Jurkat, Clone E6-1 (cell line): Measurements from ENCODE around the gene CAMK2B.

ENCODE experiments used
- DNase-seq: peaks from one replicate; pipeline ENCODE4 v3.0.0-alpha.2; 2011; ENCODE audit warnings: low read depth, low spot score
- H3K4me3 ChIP-seq: 2 replicates; pipeline ENCODE4 v1.5.1; 2011; ENCODE audit warnings: mild to moderate bottlenecking, low read length, control low read depth, moderate library complexity

CAMK2B gene

GRCh38 chr7:44333911-44334733 is 8.7 kb upstream of the CAMK2B start:
- no peak for DNase-seq
- H3K4me3 ChIP-seq = no peak overlapping the region

DNA sequence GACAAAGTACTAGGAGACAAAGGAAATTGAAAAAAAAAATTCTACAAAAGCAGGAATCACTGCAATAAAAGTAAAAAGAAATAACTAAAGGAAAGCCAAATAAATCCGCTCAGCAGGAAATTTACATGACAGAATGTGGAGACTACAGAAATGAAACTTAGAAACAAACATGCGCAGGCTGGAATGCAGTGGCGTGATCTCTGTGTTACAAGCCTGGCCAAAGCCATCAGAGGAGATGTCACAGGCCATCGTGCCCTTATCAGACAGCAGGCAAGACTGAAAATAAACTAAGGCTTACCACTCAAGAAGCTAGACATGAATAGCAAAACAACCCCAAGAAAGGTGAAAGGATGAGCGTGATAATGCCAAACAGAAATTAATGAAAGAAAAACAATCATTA is 6.3 kb upstream of the CAMK2B start:
- no peak overlapping the region for H3K4me3 ChIP-seq

DNA sequence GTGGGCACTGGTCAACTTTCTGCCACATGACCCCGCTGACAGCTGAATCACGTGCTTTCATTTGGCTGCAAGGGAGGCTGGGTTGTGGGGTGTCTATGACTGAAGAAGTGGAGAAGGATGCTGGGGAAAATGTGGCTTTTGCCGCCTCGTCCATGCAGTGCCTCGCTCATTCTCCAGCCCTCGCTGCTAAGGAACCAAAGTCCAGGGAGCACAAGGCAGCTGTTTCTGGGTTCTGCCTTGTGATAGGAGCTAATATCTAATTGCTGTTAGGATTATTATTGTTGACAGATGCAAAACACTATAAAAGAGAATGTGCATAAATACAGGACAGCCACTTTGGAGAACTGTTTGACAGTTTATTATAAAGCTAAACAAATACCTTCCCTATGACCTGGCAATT is 4.9 kb upstream of the CAMK2B start:
- DNase-seq = no peak

More for the DNA sequence above, 6.3 kb upstream of the CAMK2B start:
- DNase-seq = no peak

DNA sequence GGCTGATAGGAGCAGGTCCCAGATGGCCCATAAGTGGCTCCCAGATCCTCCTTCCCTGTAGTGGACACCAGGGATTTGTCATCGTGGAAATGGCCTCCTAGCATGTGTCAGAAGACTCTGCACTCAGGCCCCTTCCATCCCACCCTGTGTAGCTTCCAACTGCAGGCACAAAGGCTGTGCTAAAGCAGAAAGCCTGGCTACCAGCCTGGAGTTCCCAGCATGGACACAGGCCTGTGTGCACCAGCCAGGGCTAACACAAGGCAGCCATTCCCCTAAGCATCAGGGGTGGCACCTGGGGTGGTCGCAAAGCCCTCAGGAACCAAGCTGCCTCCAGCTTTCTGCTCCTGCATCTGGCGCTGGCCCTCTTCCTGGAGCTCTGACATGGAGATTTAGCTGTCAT is 4.5 kb upstream of the CAMK2B start:
- no peak overlapping the region for H3K4me3 ChIP-seq
- no peak for DNase-seq

More for the DNA sequence above, 4.9 kb upstream of the CAMK2B start:
- H3K4me3 ChIP-seq = no peak overlapping the region

DNA sequence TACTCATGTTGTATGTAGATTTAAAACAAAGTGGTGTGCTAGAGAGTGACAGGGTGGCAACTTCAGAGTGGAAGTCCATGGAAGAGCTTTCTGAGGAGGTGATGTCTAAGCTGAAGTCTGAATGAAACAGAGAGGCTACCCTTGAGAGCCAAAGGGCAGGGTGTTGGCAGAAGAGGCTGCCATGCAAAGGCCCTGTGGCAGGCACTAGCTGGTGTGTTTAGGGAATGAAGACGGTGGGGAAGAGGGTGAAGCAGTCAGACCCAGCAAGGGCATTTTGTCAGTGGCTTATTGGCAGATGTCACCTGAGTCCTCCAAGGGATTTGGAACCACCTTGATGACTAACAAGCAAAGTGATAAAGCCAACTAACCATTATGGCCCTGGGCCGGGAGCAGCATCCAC is 3.7 kb upstream of the CAMK2B start:
- H3K4me3 ChIP-seq = no peak overlapping the region
- no peak for DNase-seq

DNA sequence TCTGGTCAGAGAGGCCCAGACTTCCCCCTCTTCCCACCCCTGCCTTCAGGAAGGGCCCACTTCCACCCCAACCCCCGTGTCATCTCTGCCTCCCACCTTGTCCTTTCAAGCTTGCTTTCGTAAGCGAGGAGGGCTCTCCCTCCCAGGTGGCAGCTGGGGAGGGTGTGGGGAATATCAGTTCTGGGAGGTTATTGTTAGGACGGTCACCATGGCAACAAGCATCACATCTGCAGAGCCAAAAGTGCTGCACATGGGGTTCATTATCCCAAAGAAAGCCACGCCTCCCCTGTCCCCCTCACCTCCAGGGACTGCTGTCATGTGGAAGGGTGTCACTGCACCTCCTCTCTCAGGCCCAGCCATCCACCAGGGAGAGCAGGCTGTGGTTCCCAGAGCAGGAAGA is 2.6 kb upstream of the CAMK2B start:
- no peak overlapping the region for H3K4me3 ChIP-seq
- no peak for DNase-seq

- DNase-seq = no peak
- H3K4me3 ChIP-seq = no peak overlapping the region
These were observed 1.1 kb upstream of the CAMK2B start for GRCh38 chr7:44326261-44327125.

- H3K4me3 ChIP-seq = no peak overlapping the region
- DNase-seq = no peak
These were observed 432 bp upstream of the CAMK2B start for GRCh38 chr7:44325811-44326241.

DNA sequence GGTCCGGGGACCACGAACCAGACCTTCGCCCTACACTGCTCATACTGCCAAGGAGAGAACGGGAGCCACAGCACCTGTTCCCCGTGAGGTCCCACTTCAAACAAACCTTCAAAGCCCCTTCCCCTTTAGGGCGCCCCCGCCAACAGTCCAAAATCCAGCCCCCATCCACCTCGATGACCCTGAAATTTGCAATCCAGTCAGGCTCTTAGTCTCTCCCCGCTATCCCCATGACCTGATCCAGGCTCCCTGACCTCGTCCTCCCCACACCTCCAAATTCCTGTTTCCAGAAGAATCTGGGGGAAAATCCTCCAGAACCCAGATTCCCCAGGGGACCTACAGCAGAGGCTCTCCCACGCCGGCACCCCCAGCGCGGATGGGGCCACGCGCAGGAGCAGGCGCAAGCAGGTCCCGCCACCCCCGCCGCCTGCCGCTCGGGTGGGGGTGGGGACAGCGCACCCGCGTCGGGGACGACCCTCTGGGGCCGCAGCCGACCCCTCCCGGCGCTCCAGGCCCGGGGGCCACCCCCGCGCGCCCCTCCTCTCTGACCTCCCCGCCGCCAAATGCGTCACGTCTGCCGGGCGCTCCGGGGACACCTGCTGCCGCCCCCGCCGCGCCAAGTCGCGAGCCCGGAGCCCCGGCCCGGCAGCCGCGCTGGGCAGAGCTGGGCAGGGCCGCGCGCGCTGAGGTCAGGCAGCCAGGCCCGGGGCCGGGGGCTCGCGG is 753 bp downstream of the CAMK2B start:
- no peak overlapping the region for H3K4me3 ChIP-seq
- no peak for DNase-seq

DNA sequence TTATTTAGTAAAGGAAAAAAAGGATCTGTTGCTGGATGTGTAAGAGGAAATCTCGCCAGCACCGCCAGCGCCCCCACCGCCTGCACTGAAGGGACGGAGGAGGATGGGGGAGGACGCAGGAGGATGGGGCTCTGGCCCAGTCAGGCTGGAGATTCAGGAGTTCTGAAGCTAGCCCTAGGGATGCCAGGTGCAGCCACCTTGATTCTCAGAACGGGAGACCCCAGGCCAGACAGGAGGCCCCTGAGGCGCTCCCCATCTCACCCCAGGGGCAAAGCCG is 1.3 kb downstream of the CAMK2B start:
- DNase-seq = no peak
- no peak overlapping the region for H3K4me3 ChIP-seq

DNA sequence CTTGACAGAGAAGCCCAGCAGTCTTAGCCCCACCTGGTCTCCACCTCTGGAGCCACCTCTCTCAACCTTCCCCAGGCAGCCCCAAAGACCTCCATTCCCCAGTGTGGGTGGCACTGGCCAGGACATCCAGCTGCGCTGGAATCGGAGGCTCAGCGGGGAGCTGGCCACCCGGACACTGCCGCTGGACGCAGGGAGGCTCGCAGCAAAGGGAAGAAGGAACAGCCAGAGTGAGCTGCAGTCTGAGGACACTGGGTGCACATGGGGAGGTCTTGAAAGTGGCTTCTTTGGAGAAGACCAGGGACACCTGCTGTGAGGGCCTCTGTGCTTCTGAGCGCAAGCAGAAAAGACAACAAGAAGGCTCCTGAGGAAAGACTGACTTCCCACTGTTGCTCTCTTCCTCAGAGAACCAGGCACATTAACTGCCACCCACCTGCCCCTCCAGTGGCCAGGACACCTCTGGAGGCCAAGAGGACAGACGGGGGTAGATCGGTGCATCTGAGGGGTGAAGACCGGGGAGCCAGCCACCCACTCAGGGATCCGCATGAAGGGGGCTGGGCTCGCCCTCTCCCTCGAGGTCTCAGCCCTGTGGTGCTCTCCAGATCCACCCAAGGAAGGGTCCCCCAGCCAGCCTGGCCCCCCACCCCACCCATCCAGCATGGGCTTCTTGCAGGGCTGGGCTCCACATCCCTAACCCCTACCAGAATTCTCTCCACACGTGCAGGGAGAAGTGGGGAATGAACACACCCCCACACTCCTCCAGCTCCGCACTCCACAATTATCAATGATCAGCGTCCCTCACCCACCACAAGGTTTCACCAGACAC is 1.8 kb downstream of the CAMK2B start:
- DNase-seq = no peak
- H3K4me3 ChIP-seq = no peak overlapping the region

- no peak for DNase-seq
- no peak overlapping the region for H3K4me3 ChIP-seq
These were observed 2.6 kb downstream of the CAMK2B start for GRCh38 chr7:44322631-44323363.

GRCh38 chr7:44321796-44322195 is 3.6 kb downstream of the CAMK2B start:
- no peak for DNase-seq
- no peak overlapping the region for H3K4me3 ChIP-seq

GRCh38 chr7:44320794-44321371 is 4.5 kb downstream of the CAMK2B start:
- DNase-seq = no peak
- H3K4me3 ChIP-seq = no peak overlapping the region

- no peak for DNase-seq
- H3K4me3 ChIP-seq = no peak overlapping the region
These were observed 5.3 kb downstream of the CAMK2B start for GRCh38 chr7:44320141-44320540.

GRCh38 chr7:44318332-44318731 is 7.1 kb downstream of the CAMK2B start:
- H3K4me3 ChIP-seq = no peak overlapping the region
- no peak for DNase-seq

- H3K4me3 ChIP-seq = no peak overlapping the region
- no peak for DNase-seq
These were observed 10.0 kb downstream of the CAMK2B start for GRCh38 chr7:44315301-44315903.

- DNase-seq = no peak
- H3K4me3 ChIP-seq = no peak overlapping the region
These were observed 11.8 kb downstream of the CAMK2B start for GRCh38 chr7:44313621-44314031.
